NCI-H82 (cell line): ENCODE data around the gene HLA-DPB1.

Source experiments
- DNase-seq: peaks from one replicate; lab custom pipeline; 2025; lab: John Stamatoyannopoulos, UW

The HLA-DPB1 gene

GRCh38 chr6:33103776-33104175 lies 28.0 kb downstream of the HLA-DPB1 start:
- no peak for DNase-seq

DNA sequence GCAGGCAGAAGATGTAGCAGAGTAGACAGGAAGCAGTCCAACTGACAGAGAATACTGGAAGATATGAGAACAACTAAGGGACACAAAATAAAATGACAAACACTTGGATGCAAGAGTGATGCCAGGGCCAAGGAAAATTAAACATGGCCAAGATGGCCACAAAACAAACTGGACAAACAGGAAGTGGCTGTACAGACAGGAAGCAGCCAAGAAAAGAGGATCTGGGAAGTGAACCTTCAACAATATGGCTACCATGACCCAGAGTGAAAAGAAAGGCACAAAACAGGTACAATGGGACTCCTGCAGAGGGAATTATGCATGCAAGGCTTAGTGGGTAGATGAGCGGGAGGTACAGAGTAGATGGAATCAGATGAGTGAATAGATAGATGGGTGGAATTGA lies 29.1 kb downstream of the HLA-DPB1 start:
- no peak for DNase-seq

DNA sequence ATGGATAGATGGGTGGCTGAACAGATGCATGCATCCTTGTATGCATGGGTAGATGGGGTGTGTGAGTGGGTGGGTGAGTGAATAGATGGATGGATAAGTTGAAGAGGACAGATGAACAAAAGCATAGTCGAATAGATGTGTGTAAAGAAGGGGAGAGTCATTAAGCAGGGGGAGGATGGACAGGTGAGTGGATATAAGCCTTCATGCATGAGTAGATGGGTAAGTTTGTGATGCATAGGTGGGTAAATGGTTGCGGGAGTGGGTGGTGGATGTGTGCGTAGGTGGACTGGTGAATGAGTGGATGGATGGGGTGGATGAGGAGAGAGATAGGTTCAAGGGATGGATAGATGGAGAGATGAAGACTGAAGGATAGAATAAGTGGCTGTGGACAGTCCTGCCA lies 29.6 kb downstream of the HLA-DPB1 start:
- DNase-seq = no peak

- DNase-seq = no peak
Observed at GRCh38 chr6:33105916-33106871, 30.4 kb downstream of the HLA-DPB1 start.

DNA sequence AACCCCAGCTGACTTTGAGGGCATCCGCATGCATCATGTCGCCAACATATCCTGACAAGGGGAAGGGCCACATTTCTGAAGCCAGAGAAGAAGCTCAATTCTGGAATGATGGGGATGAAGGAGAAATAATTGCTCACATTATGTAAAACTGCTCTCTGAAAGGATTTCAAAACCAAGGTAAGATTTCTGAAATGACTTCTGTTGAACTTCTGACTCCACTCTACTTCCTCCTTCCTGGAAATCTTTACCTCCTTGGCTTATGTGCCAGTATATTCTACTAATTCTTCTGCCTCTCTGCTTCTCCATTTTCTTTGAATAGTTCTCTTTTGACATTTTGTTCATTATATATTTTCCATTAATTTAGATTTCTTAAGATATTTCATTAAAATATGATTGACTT lies 31.9 kb downstream of the HLA-DPB1 start:
- no peak for DNase-seq

DNA sequence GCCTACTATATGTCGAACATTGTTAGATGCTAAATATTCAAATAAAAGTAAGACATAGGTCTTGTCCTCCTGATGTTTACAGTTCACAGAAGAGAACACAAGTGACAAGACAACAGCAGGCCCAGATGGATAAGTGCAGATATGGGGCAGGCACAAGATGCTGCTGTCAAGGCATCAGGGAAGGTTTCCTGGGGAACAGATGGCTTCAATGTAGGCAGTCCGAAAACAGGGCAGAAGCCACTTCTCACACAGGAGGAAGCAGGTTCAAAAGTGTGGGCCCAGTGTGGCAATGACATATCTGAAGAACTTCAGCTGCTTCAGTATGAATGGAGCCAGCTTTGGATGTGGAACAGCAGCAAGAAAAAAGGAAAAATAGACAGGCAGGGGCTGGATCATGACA lies 32.5 kb downstream of the HLA-DPB1 start:
- peak; percentile 64 for DNase-seq

GRCh38 chr6:33112148-33112547 lies 36.4 kb downstream of the HLA-DPB1 start:
- DNase-seq = peak; percentile 76

GRCh38 chr6:33113755-33114154 lies 38.0 kb downstream of the HLA-DPB1 start:
- no peak for DNase-seq

- no peak for DNase-seq
Observed at GRCh38 chr6:33114406-33114805, 38.6 kb downstream of the HLA-DPB1 start.

DNA sequence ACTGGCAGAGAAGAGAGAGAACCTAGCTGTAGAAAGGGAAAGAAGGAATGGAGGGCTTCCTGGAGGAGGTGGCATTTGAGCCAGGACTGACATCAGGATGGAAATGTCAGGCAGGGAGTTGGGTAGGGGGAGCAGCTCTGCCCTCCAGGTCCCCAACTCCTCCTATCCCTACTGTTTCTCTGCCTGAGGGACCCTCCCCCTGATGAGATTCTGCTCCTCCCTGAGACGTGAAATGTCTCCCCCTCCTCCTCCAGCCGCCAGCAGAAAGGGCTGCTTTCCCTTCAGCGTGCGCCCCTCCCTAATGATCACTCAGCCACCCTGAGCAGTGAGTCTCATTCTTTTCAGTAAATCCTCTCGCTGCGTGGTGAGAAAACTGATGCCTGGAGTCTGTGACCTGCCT lies 40.6 kb downstream of the HLA-DPB1 start:
- no peak for DNase-seq

- DNase-seq = no peak
Observed at GRCh38 chr6:33116841-33117711, 41.3 kb downstream of the HLA-DPB1 start.

DNA sequence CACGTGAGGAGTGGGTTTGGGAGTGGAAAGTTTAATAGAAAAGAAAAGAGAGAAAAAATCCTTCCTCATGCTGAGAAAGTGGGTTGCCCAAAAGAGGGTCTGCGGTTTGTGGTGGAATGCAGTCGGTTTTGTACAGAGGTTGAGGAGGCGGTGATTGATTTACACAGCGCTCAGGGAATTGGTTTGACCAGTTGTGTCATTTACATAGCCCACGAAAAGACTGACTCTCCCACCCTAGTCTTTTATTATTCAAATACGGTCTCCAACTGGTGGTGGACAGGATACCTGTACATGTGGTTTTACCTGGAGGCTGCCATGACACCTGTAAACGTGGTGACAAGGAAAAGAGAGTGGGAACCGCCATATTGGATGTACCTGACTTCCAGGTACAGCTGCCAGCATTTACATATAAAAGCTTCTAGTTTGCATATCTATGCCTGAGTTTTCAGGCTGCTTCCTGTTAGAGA lies 42.1 kb downstream of the HLA-DPB1 start:
- DNase-seq = no peak

DNA sequence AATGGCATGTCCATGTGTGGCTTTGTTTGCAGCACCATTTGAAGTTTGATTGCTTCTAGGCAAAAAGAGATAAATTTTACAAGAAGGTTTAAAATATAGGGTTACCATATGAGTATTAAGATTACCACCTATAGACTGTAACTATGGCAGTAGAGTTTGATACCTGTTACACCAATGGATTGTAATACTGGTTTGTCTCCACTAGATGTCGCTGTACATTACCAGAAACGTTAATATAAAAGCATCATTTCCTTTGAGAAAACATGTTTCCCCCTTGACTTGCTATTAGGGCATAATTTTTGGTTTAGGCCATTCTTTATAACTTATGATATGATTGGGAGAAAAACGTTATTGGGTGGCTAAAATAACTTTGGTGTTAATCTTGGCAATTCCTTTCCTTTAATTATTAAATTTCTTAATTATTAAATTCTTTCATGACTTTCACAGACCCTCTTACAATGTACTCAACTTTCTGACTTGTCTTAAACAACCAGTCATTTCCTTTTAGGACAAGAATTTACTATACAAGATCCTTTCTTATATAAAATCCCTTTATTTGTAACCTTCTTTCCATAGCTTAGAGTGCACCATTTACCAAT lies 42.8 kb downstream of the HLA-DPB1 start:
- peak; percentile 74 for DNase-seq

GRCh38 chr6:33120001-33120400 lies 44.2 kb downstream of the HLA-DPB1 start:
- DNase-seq = peak; percentile 59

DNA sequence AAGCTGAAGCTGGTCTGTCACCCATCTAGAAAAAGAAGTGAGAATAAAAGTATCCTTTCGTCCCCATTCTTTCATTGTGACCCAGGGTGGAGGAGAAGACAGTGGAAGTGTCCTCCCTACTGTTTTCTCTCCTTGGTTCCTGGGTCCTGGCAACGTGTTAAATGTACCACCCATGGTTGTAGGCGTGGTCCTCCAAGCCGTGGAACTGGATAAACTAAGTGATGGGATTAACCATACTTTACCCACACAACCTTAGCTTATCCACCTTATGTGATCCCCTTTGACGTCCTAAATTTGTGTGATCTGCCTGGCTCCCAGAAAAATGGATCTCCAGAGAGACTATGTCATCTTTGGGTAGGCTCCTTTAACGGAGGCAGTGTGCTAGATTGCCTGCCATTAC lies 47.4 kb downstream of the HLA-DPB1 start:
- DNase-seq = peak; percentile 66

DNA sequence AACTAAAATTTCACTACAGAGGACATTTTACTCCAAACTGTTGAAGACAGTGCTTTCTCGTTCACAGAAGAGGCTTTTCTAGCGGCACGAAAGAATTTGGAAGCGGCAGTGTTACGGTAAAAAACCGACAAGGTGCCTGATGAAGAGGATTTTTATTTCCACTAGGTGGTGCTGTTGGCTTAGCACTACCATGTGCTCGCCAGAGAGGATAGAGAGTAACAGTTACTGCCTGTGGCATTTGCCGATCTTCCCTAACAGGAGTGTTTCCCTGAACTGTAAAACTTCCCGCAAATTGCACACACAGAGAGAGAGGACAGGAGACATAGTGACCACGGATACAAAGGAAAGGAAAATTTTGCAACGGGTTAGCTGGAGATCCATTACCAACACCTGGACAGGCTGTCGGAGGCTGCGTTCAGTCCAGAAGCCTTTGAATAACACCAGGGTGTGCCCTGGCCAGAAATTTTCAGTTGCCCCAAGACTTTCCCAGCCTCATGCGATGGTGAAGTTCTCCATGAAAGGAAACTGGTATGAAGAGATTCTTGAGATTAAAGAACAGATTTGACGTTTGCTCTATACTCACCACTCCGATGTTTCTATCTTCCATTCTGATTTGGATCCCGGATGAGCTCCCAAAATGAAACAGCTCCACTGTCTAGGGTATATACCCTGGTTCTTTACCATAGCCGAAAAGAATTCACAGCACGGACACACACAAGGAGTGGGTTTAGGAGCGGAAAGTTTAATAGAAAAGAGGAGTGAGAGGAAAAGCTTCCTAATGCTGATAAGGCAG lies 48.1 kb downstream of the HLA-DPB1 start:
- peak; percentile 76 for DNase-seq

DNA sequence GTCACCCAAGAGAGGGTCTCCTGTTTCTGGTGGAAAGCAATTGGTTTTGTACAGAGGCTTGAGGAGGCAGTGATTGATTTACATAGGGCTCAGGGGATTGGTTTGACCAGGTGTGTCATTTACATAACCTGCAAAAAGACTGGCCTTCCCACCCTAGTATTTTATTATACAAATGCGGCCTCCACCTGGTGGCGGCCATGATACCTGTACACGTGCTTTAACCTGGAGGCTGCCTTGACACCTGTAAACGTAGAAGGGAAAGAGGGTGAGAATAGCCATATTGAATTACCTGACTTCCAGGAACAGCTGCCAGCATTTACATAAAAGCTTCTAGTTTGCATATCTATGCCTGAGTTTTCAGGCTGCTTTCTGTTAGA lies 48.7 kb downstream of the HLA-DPB1 start:
- no peak for DNase-seq

GRCh38 chr6:33124947-33125346 lies 49.2 kb downstream of the HLA-DPB1 start:
- DNase-seq = no peak

DNA sequence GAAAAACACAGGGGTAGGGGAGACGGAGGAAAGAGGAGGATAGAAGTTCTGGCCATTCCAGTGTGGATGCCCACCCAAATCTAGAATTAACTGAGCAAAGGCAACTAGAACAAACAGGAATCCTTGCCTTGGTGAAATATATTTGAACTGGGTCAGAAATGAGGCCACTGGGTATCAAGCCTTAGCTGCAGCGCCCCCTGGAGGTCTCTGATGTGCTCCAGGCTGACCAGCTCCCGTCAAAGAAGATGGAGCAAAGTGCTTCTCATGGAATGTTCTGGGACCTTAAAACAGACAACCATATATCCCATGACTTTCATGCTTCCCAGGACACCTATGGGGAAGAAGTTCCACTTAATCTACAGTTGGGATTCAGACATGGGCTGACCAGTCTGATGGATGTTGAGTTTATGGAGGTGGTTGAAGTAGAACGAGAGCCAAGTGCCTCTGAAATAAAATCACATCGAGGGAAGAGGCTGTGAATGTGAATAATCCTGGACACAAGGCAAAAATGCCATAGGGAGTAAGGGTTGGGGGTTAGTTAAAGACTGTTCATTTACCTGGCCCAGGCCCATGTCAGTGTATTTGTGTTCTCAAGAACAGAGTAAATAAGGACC lies 50.4 kb downstream of the HLA-DPB1 start:
- DNase-seq = peak; percentile 74

DNA sequence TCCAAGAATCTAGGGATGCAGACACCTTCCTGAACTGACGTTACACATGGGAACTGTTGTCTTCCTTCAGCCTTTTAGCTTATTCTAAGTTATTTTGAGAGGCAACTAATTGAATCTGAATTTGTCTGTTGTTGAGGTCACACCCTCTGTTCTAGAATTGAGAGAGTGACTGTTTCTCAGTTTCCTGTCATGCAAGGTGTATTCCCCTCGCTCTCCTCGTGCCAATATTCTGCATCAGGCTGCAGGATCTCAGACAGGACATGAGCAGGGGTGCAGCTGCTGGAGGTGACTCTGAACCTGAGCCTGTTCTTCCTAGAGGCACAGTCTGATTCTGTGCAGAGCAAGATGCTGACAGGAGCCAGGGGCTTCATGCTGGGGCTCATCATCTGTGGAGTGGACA lies 52.5 kb downstream of the HLA-DPB1 start:
- no peak for DNase-seq

DNA sequence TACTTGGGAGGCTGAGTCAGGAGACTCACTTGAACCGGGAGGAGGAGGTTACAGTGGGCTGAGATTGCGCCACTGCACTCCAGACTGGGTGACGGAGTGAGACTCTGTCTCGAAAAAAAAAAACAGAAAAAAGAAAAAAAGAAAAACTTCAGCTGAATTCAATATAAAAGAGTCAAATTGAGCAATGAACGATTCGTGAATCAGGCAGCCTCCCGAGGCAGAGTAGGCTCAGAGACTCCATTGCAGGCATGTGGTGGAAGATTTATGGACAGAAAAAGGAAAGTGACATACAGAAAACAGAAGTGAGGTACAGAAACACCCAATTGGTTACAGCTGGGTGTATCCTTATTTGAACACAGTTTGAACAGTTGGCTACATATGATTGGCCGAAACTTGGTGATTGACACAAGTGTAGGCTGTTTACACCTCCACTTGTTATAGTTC lies 56.3 kb downstream of the HLA-DPB1 start:
- no peak for DNase-seq
